SK-N-SH (cell line): ENCODE results near the gene SEPTIN10.

Source experiments
- EP300 ChIP-seq, 2 experiments: IDR thresholded peaks; 2 replicates each; pipeline versions ENCODE4 v1.4.0 to v1.6.1; 2012; ENCODE audit warnings: borderline replicate concordance in 1 of 2, low read depth in 1 of 2, low read length in 1 of 2
- SMC3 ChIP-seq: IDR thresholded peaks from 2 replicates; pipeline ENCODE4 v1.6.1; 2012; ENCODE audit warnings: low read depth, low read length, improper control_type of control experiment
- TF ChIP-seq, protein P1 (sequence below): fragments of 200-600 bp; sonication (generic); IDR thresholded peaks from 2 replicates; pipeline ENCODE4 v1.6.1; 2017; ENCODE audit warnings: antibody characterized with exemption, mild to moderate bottlenecking, moderate library complexity

DNA sequence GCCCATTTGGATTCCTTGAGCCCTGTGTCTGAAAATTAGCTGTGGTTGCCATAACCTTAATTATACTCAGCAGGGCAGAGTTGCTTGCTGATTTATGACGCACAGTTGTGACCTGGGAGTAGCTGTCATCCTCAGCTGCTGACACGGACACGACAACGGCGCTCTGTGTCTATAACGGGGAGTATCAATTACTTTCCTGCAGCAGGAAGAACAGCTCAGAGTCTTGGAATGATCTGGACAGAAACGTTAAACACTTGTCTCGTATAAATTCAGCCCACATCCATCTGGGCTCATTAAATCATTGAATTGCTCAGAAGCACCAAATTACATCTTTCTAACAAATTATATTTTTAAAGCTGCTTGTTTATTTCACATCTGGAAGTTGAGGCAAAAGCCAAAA lies 116.3 kb downstream of the SEPTIN10 start:
- no peak for TF ChIP-seq SMC3
- TF ChIP-seq, protein P1, sequence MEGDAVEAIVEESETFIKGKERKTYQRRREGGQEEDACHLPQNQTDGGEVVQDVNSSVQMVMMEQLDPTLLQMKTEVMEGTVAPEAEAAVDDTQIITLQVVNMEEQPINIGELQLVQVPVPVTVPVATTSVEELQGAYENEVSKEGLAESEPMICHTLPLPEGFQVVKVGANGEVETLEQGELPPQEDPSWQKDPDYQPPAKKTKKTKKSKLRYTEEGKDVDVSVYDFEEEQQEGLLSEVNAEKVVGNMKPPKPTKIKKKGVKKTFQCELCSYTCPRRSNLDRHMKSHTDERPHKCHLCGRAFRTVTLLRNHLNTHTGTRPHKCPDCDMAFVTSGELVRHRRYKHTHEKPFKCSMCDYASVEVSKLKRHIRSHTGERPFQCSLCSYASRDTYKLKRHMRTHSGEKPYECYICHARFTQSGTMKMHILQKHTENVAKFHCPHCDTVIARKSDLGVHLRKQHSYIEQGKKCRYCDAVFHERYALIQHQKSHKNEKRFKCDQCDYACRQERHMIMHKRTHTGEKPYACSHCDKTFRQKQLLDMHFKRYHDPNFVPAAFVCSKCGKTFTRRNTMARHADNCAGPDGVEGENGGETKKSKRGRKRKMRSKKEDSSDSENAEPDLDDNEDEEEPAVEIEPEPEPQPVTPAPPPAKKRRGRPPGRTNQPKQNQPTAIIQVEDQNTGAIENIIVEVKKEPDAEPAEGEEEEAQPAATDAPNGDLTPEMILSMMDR: no peak
- TF ChIP-seq EP300 (IDR thresholded peaks at IDR 0.05; ENCODE audit: borderline replicate concordance in 1 of 2, low read depth in 1 of 2, low read length in 1 of 2): peak in 1 of 2 experiments; percentile 19; a peak in 1 of 4 replicates
